ENCODE data around the gene KRT74.

Gene KRT74

DNA sequence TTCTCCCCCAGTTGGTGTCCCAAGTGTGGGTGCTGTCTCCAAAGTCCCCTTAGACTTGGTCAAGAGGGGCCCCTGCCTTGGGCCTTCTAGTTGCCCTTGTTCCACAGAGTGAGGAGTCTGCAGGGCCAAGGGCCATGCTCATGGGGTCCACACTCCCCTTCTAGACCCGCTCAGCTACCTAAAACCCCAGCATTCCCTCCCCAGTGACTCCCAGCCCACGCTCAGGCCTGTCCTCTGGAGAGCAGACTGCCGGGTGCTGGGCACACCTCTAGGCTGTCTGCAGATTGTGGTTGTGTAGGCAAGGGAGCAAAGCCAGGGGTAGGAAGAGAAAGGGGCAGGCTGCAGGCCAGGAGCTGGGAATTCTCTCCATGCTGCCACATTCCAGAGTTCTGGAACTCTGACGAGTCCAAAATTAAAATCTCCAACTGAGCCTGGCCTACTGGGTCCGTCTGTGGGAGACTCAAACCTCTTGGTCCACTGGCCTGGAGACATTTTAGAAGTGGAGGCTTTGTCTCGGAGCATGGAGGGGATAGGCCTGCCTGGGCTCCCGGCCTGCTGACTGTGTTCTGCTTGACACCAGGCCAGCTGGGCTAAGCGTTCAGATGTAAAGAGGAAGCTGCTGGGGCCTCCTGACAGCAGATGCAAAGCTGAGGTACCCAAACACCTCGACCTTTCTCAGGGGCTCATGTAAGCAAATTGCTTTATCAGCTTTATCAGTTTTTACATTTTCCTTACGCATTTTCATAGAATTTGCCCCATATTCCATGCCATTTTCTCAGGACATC, 39.8 kb downstream of the KRT74 start:
- Histone ChIP-seq H3K4me2 (ENCODE audit: low read length, poor library complexity, severe bottlenecking) (no peak overlapping the region), H3K4ac (ENCODE audit: low read depth in 1 of 2, low read length in 2 of 2) (no peak overlapping the region), H3K27ac (ENCODE audit: low read length, poor library complexity, severe bottlenecking) (no peak overlapping the region), H2AK5ac (ENCODE audit: low read length, severe bottlenecking) (no peak overlapping the region), H3K4me1 (ENCODE audit: control insufficient read depth, insufficient read depth, low read depth, low read length) (no peaks in the 10 kb centered on the region), H3K4me3 (ENCODE audit: insufficient read depth in 1 of 2, low read depth in 1 of 2, low read length in 2 of 2) (no peak overlapping the region), H3K14ac (ENCODE audit: low read length in 2 of 2) (peak overlapping the region in 1 of 2 experiments; percentile 38), H3K23ac (ENCODE audit: low read length in 2 of 2) (peak overlapping the region in 1 of 2 experiments; percentile 30), H4K91ac (ENCODE audit: low read length) (no peak overlapping the region), H2BK120ac (ENCODE audit: low read depth, low read length) (no peak overlapping the region), H3K36me3 (ENCODE audit: control insufficient read depth in 1 of 2, insufficient read depth in 2 of 2, low read depth in 1 of 2, low read length in 2 of 2) (no peaks in the 10 kb centered on the region), H2BK12ac (ENCODE audit: low read length in 2 of 2) (no peak overlapping the region), H3K18ac (ENCODE audit: low read depth in 1 of 2, low read length in 2 of 2) (no peak overlapping the region), H3K79me1 (replicated peaks; ENCODE audit: low read length, poor library complexity, severe bottlenecking) (no peaks in the 10 kb centered on the region), H2AFZ (ENCODE audit: low read depth, low read length) (no peak overlapping the region), H4K8ac (ENCODE audit: low read length) (no peak overlapping the region), H3K9ac (ENCODE audit: low read length) (no peak overlapping the region), H3K9me3 (ENCODE audit: control insufficient read depth, low read length) (no peaks in the 10 kb centered on the region), H2BK15ac (ENCODE audit: low read depth, poor library complexity, severe bottlenecking) (no peak overlapping the region), H2BK5ac (ENCODE audit: low read depth, low read length, poor library complexity, severe bottlenecking) (no peak overlapping the region), H3K27me3 (ENCODE audit: control insufficient read depth in 1 of 2, insufficient read depth in 1 of 2, low read length in 2 of 2) (peaks cover 9 to 64% of the 10 kb centered on the region in 2 experiments)
- DNase-seq, result no peak
- WGBS, result 78% methylated on average over 8 of the region's 10 CpGs

DNA sequence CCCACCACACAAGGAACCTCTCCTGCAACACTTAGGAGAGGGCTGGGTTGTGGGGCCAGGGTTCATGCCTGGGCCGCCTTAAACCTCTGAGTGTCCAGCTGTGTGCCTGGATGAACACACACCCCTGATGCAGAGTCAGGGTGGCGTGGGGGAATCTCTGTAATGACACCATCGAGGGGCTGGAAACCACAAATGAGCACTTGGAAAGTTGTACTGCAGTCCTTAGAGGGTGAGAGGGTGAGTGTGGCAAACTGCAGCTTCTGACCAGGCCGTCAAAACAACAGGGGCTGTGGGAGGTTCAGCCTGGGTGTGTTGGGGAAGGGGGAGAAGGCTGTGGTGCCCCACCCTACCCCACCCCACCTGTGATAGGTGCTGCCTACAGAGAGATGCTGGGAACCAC, 41.0 kb downstream of the KRT74 start:
- Histone ChIP-seq H3K23ac (ENCODE audit: low read length in 2 of 2) (no peak overlapping the region), H2BK5ac (ENCODE audit: low read depth, low read length, poor library complexity, severe bottlenecking) (no peak overlapping the region), H2BK120ac (ENCODE audit: low read depth, low read length) (no peak overlapping the region), H3K36me3 (ENCODE audit: control insufficient read depth in 1 of 2, insufficient read depth in 2 of 2, low read depth in 1 of 2, low read length in 2 of 2) (no peaks in the 10 kb centered on the region), H4K8ac (ENCODE audit: low read length) (no peak overlapping the region), H2BK15ac (ENCODE audit: low read depth, poor library complexity, severe bottlenecking) (no peak overlapping the region), H4K91ac (ENCODE audit: low read length) (no peak overlapping the region), H3K14ac (ENCODE audit: low read length in 2 of 2) (no peak overlapping the region), H3K4me3 (ENCODE audit: insufficient read depth in 1 of 2, low read depth in 1 of 2, low read length in 2 of 2) (no peak overlapping the region), H2AK5ac (ENCODE audit: low read length, severe bottlenecking) (no peak overlapping the region), H3K4me2 (ENCODE audit: low read length, poor library complexity, severe bottlenecking) (no peak overlapping the region), H3K9me3 (ENCODE audit: control insufficient read depth, low read length) (no peaks in the 10 kb centered on the region), H3K27ac (ENCODE audit: low read length, poor library complexity, severe bottlenecking) (no peak overlapping the region), H3K4ac (ENCODE audit: low read depth in 1 of 2, low read length in 2 of 2) (no peak overlapping the region), H3K4me1 (ENCODE audit: control insufficient read depth, insufficient read depth, low read depth, low read length) (no peaks in the 10 kb centered on the region), H3K27me3 (ENCODE audit: control insufficient read depth in 1 of 2, insufficient read depth in 1 of 2, low read length in 2 of 2) (peaks cover 9 to 62% of the 10 kb centered on the region in 2 experiments), H2AFZ (ENCODE audit: low read depth, low read length) (no peak overlapping the region), H3K18ac (ENCODE audit: low read depth in 1 of 2, low read length in 2 of 2) (no peak overlapping the region), H3K9ac (ENCODE audit: low read length) (no peak overlapping the region), H2BK12ac (ENCODE audit: low read length in 2 of 2) (no peak overlapping the region), H3K79me1 (replicated peaks; ENCODE audit: low read length, poor library complexity, severe bottlenecking) (no peaks in the 10 kb centered on the region)
- DNase-seq, result no peak
- WGBS, result 61% methylated on average over 3 of the region's 4 CpGs

DNA sequence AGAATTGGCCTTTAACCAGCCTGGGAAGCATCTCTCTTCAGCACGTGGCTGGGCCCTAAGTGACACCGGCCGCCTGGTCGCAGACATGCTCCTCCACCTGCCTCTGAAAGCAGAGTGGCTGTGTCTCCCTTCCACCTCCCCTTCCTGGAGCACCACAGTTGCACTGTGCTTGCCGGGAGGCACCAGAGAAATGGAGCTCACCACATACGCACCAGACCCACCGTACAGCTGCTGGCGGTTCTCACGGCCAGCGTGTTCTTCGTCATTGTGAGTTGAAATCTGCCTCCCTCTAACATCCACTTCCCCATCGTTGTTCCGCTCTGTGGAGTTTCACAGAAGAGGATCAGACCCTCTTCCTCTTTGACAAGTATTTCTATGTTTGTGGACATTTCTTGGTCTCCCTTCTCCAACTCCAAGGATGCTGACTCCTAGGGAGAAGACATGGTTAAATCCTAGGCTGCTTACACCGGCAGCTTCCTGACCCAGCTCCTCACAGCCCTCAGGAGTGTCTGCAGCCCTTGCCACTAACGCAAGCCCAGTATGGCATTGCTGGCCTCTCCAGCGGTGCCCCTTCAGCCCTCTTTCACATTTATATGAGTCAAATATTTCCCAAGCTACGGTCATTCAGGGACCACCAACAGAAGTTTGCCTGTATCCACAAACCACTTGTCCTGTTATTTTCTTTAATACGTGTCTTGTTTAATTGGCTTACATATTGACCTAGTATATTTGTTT, 41.9 kb downstream of the KRT74 start:
- Histone ChIP-seq H3K4me2 (ENCODE audit: low read length, poor library complexity, severe bottlenecking) (no peak overlapping the region), H4K91ac (ENCODE audit: low read length) (no peak overlapping the region), H4K8ac (ENCODE audit: low read length) (no peak overlapping the region), H3K14ac (ENCODE audit: low read length in 2 of 2) (no peak overlapping the region), H3K4ac (ENCODE audit: low read depth in 1 of 2, low read length in 2 of 2) (no peak overlapping the region), H3K23ac (ENCODE audit: low read length in 2 of 2) (no peak overlapping the region), H3K4me1 (ENCODE audit: control insufficient read depth, insufficient read depth, low read depth, low read length) (no peaks in the 10 kb centered on the region), H2BK5ac (ENCODE audit: low read depth, low read length, poor library complexity, severe bottlenecking) (no peak overlapping the region), H3K36me3 (ENCODE audit: control insufficient read depth in 1 of 2, insufficient read depth in 2 of 2, low read depth in 1 of 2, low read length in 2 of 2) (no peaks in the 10 kb centered on the region), H3K9ac (ENCODE audit: low read length) (no peak overlapping the region), H3K4me3 (ENCODE audit: insufficient read depth in 1 of 2, low read depth in 1 of 2, low read length in 2 of 2) (no peak overlapping the region), H3K27ac (ENCODE audit: low read length, poor library complexity, severe bottlenecking) (no peak overlapping the region), H2BK120ac (ENCODE audit: low read depth, low read length) (no peak overlapping the region), H3K79me1 (replicated peaks; ENCODE audit: low read length, poor library complexity, severe bottlenecking) (no peaks in the 10 kb centered on the region), H3K27me3 (ENCODE audit: control insufficient read depth in 1 of 2, insufficient read depth in 1 of 2, low read length in 2 of 2) (peaks cover 9 to 60% of the 10 kb centered on the region in 2 experiments), H2AK5ac (ENCODE audit: low read length, severe bottlenecking) (no peak overlapping the region), H3K18ac (ENCODE audit: low read depth in 1 of 2, low read length in 2 of 2) (no peak overlapping the region), H2AFZ (ENCODE audit: low read depth, low read length) (no peak overlapping the region), H2BK15ac (ENCODE audit: low read depth, poor library complexity, severe bottlenecking) (no peak overlapping the region), H2BK12ac (ENCODE audit: low read length in 2 of 2) (no peak overlapping the region), H3K9me3 (ENCODE audit: control insufficient read depth, low read length) (no peaks in the 10 kb centered on the region)
- WGBS, result 92% methylated on average over 16 of the region's 18 CpGs
- DNase-seq, result no peak

DNA sequence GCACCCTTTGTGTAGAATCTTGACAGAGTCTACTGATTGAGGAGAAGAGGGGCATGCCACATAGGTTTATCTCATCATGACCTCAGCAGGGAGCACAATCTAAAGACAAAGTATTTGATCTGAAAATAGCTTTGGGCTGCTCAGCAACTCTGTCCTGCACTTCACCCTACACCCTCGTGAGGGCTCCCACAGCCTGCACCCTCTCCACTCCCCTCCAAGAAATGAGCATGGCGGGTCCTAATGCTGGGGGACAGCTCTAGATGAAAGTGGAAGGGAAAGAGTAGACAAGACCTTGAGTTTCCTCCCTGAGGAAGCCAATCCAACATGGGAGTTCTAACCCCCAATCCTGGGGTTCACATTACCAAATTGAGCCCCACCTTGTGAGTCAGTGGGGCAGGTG, 42.7 kb downstream of the KRT74 start:
- WGBS, result 57% methylated on average over 1 of the region's 2 CpGs
- no peaks in the 10 kb centered on the region for H3K36me3 ChIP-seq (ENCODE audit: control insufficient read depth in 1 of 2, insufficient read depth in 2 of 2, low read depth in 1 of 2, low read length in 2 of 2)
- no peaks in the 10 kb centered on the region for H3K4me1 ChIP-seq (ENCODE audit: control insufficient read depth, insufficient read depth, low read depth, low read length)
- H3K27ac ChIP-seq (ENCODE audit: low read length, poor library complexity, severe bottlenecking), result no peak overlapping the region
- H3K9ac ChIP-seq (ENCODE audit: low read length), result no peak overlapping the region
- no peak overlapping the region for H4K91ac ChIP-seq (ENCODE audit: low read length)
- no peak overlapping the region for H3K4ac ChIP-seq (ENCODE audit: low read depth in 1 of 2, low read length in 2 of 2)
- H2AFZ ChIP-seq (ENCODE audit: low read depth, low read length), result no peak overlapping the region
- no peak overlapping the region for H2BK15ac ChIP-seq (ENCODE audit: low read depth, poor library complexity, severe bottlenecking)
- H3K9me3 ChIP-seq (ENCODE audit: control insufficient read depth, low read length), result no peaks in the 10 kb centered on the region
- H3K4me3 ChIP-seq (ENCODE audit: insufficient read depth in 1 of 2, low read depth in 1 of 2, low read length in 2 of 2), result no peak overlapping the region
- H3K27me3 ChIP-seq (ENCODE audit: control insufficient read depth in 1 of 2, insufficient read depth in 1 of 2, low read length in 2 of 2), result peaks cover 9 to 67% of the 10 kb centered on the region in 2 experiments
- no peak overlapping the region for H2BK5ac ChIP-seq (ENCODE audit: low read depth, low read length, poor library complexity, severe bottlenecking)
- no peak overlapping the region for H3K18ac ChIP-seq (ENCODE audit: low read depth in 1 of 2, low read length in 2 of 2)
- H3K4me2 ChIP-seq (ENCODE audit: low read length, poor library complexity, severe bottlenecking), result no peak overlapping the region
- H2AK5ac ChIP-seq (ENCODE audit: low read length, severe bottlenecking), result no peak overlapping the region
- no peaks in the 10 kb centered on the region for H3K79me1 ChIP-seq (replicated peaks; ENCODE audit: low read length, poor library complexity, severe bottlenecking)
- no peak overlapping the region for H2BK120ac ChIP-seq (ENCODE audit: low read depth, low read length)
- DNase-seq, result no peak
- H2BK12ac ChIP-seq (ENCODE audit: low read length in 2 of 2), result no peak overlapping the region
- H3K14ac ChIP-seq (ENCODE audit: low read length in 2 of 2), result no peak overlapping the region
- H4K8ac ChIP-seq (ENCODE audit: low read length), result no peak overlapping the region
- H3K23ac ChIP-seq (ENCODE audit: low read length in 2 of 2), result no peak overlapping the region

Data from mesenchymal stem cell (in vitro differentiated cells and primary cell).